Measurements from ENCODE around the gene NCBP1.
A peak's percentile ranks its signal among the peaks of the same experiment; 100 is the strongest.
"Not testable (repeated sequence)": the region's sequence is repeated elsewhere in the genome, so short reads cannot be mapped to it uniquely, and the experiment has no call there.

Gene NCBP1

DNA sequence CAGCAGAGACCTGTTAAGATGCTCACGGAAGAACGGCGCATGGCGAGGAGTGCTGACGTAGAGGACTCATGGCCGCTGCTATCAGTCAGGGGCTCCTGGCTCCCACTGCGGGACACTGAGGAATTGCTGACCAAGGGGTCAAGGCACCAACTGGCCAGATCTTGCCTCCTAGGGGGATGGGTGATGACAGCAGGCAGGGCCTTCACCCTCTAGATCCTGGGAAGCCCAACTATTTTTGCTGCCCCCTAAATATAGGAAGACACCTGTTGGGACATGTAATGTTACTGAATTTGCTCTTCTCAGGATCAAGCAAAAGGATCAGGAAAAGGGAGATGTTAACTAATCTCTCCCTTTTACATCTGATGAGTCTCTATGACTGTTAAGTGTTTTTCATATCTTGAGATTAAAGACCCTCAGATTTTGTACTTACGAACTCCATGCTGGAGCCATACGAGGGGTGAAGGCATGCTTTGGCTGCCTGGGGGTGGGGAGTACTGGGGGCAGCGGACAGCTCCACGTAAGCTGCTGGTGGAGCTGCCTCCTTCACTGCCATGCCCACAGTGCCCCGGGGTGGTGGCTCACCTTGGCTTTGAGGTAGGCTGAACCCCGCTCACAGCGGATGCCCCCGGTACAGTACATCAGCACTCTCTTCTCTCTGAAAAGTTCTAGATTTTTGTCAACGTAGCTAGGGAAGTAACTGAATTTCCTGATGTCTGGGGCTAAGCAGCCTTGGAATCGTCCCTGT lies 28.5 kb upstream of the NCBP1 start:
- H3K27ac ChIP-seq, result no peak overlapping the region
- TF ChIP-seq, protein P1, sequence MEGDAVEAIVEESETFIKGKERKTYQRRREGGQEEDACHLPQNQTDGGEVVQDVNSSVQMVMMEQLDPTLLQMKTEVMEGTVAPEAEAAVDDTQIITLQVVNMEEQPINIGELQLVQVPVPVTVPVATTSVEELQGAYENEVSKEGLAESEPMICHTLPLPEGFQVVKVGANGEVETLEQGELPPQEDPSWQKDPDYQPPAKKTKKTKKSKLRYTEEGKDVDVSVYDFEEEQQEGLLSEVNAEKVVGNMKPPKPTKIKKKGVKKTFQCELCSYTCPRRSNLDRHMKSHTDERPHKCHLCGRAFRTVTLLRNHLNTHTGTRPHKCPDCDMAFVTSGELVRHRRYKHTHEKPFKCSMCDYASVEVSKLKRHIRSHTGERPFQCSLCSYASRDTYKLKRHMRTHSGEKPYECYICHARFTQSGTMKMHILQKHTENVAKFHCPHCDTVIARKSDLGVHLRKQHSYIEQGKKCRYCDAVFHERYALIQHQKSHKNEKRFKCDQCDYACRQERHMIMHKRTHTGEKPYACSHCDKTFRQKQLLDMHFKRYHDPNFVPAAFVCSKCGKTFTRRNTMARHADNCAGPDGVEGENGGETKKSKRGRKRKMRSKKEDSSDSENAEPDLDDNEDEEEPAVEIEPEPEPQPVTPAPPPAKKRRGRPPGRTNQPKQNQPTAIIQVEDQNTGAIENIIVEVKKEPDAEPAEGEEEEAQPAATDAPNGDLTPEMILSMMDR (conservative IDR thresholded peaks at IDR 0.05), result no peak

- TF ChIP-seq, protein P1 (conservative IDR thresholded peaks at IDR 0.05), result peak; percentile 86
- peak overlapping the region; percentile 20; the same call in 1 of the 2 replicates for H3K27ac ChIP-seq
Observed at GRCh38 chr9:97615439-97616072, 18.1 kb upstream of the NCBP1 start.

GRCh38 chr9:97617939-97618416 lies 15.6 kb upstream of the NCBP1 start:
- TF ChIP-seq, protein P1 (conservative IDR thresholded peaks at IDR 0.05), result no peak
- H3K27ac ChIP-seq, result no peak overlapping the region

- H3K27ac ChIP-seq, result not testable (repeated sequence)
Observed at GRCh38 chr9:97620063-97620462, 13.6 kb upstream of the NCBP1 start.

DNA sequence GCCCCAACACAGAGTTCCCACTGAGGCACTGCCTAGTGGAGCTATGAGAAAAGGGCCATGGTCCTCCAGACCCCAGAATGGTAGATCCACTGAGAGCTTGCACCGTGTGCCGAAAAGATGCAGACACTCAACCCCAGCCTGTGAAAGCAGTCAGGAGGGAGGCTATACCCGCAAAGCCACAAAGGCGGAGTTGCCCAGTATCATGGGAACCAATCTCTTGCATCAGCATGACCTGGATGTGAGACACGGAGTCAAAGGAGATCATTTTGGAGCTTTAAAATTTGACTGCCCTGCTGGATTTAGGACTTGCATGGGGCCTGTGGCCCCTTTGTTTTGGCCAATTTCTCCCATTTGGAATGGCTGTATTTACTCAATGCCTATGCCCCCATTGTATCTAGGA lies 11.1 kb upstream of the NCBP1 start:
- not testable (repeated sequence) for H3K27ac ChIP-seq

- H3K27ac ChIP-seq, result no peak overlapping the region
- TF ChIP-seq, protein P1 (conservative IDR thresholded peaks at IDR 0.05), result no peak
Observed at GRCh38 chr9:97623946-97624345, 9.7 kb upstream of the NCBP1 start.

DNA sequence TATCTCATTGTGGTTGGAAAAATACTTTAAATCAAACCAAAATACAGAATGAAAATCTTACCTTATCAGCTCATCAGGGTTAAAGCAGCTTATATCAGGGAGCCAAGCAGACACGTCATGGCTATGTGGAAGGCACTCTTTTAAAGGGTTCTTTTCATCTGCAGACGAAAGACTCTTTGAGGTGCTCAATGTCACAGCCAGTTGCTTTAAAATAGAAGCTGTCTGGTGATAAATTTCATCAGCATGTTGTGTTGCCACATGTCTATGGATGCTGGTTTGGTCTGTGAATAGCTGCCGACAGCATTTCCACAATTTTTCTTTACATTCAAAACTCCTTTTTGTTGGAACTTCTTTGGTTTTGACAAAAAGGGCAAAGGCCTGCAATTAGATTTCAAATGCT lies 8.0 kb upstream of the NCBP1 start:
- TF ChIP-seq, protein P1 (conservative IDR thresholded peaks at IDR 0.05), result no peak
- H3K27ac ChIP-seq, result no peak overlapping the region

DNA sequence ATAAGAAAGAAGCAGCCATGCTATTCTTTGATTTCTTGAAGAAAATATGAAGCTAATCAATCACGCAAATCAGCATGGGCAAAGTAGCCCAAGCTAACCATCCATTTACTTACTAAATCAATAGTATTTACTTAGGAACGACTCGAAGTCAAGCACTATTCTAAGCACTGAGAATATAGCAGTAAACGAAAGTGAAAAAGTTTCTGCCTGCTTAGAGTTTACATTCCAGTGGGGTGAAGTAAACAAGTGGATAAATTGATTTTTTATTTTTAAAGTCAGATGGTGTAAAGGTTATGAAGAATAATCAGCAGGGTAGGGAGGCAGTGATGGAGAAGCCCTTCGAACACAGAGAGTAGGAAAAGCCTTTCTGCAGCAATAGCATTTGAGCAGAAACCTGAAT lies 6.0 kb upstream of the NCBP1 start:
- H3K27ac ChIP-seq, result no peak overlapping the region
- TF ChIP-seq, protein P1 (conservative IDR thresholded peaks at IDR 0.05), result no peak

Data from VCaP (cell line).